ENCODE measurements around the gene TAS1R1.

GRCh38 chr1:6588128-6588892 lies 33.2 kb downstream of the TAS1R1 start:
- TF ChIP-seq CTCF (IDR thresholded peaks at IDR 0.05) (no peak), POLR2A (IDR thresholded peaks at IDR 0.05) (no peak)

All from heart left ventricle (tissue), 13 donors.